Measurements from ENCODE around the gene GMDS. TPM values are rescaled to one million over a fixed set of nuclear protein-coding genes. Genes with fewer than 3 reads are reported as not detected.

GMDS gene
- total RNA-seq, 2 experiments from 2014 or later = 36.6 to 42.8 TPM

DNA sequence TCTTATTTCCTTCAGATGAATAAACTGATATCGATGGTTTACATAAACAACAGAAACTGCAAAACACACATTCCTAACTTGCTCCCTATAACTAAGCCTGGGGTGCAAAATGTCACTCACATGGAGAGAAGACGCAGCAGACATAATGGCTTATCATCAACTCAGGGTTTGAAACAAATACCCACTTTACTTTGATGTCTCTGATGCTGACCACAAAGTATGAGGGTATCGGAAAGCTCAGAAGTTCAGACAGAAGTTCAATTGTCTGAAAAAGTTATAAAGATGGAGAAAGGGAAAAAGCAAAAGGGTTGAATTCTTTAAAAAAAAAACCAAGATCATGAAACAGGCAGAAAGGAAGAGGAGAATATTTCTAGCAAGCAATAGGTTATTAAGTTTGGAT is 533.0 kb downstream of the GMDS start:
- DNase-seq (no peak), ATAC-seq (no peak)
- H3K4me3 Mint-ChIP-seq = no peak overlapping the region
- no peaks in the 10 kb centered on the region for H3K4me1 Mint-ChIP-seq (ENCODE audit: low read depth)
- no peaks in the 10 kb centered on the region for H3K9me3 Mint-ChIP-seq
- H3K36me3 Mint-ChIP-seq (ENCODE audit: low read depth) = no peaks in the 10 kb centered on the region
- no peaks in the 10 kb centered on the region for H3K27me3 Mint-ChIP-seq
- POLR2A ChIA-PET = no interaction called here
- intact Hi-C loops (cut with micrococcal nuclease) = no loop called here
- TF ChIP-seq, protein P1, sequence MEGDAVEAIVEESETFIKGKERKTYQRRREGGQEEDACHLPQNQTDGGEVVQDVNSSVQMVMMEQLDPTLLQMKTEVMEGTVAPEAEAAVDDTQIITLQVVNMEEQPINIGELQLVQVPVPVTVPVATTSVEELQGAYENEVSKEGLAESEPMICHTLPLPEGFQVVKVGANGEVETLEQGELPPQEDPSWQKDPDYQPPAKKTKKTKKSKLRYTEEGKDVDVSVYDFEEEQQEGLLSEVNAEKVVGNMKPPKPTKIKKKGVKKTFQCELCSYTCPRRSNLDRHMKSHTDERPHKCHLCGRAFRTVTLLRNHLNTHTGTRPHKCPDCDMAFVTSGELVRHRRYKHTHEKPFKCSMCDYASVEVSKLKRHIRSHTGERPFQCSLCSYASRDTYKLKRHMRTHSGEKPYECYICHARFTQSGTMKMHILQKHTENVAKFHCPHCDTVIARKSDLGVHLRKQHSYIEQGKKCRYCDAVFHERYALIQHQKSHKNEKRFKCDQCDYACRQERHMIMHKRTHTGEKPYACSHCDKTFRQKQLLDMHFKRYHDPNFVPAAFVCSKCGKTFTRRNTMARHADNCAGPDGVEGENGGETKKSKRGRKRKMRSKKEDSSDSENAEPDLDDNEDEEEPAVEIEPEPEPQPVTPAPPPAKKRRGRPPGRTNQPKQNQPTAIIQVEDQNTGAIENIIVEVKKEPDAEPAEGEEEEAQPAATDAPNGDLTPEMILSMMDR (IDR thresholded peaks at IDR 0.05) = no peak
- CTCF ChIA-PET = no interaction called here
- H3K27ac Mint-ChIP-seq = no peak overlapping the region

DNA sequence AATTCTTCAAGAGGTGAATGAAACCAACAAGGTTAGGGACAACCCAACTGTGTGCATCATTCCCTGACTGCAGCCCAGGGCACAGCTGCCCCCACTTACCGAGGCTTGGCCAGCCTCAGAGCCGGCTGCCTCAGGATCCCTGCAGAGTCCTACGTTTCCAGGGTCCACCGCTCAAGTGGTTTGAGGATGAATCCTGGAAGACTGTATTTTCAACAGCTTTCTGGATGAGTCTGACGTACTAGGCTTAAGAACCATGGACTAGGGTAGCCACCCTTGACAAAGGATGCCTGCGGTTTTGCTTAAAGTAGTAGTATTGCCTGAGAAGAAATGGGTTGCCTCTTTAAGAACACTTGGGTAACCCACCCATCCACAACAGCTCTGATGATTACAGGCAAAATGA is 534.3 kb downstream of the GMDS start:
- Mint-ChIP-seq H3K27me3 (no peaks in the 10 kb centered on the region), H3K4me3 (no peak overlapping the region), H3K36me3 (ENCODE audit: low read depth) (no peaks in the 10 kb centered on the region), H3K27ac (no peak overlapping the region), H3K9me3 (no peaks in the 10 kb centered on the region), H3K4me1 (ENCODE audit: low read depth) (no peaks in the 10 kb centered on the region)
- ATAC-seq = no peak
- CTCF ChIA-PET = no interaction called here
- no peak for DNase-seq
- TF ChIP-seq, protein P1 (IDR thresholded peaks at IDR 0.05) = no peak
- intact Hi-C loops (cut with micrococcal nuclease) = no loop called here
- POLR2A ChIA-PET = no interaction called here

DNA sequence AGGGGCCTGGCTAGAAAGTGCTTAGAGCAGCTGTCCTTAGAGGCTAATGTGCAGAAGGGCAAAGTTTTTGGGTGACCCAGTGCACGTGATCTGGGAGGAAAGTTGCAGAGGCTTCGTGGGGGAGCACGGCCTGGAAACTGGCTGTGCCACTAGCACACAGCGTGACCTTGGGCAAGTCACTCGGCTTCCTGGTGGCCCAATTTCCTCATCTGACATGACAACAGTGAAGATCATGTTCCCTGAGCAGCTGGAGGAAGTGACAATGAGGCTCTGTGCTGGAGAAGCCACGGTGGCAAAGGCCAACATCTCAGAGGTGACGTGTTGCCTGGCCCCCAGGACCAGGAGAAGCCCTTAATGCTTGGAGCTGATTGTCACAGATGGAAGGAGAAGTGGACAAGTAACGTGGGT is 536.2 kb downstream of the GMDS start:
- Mint-ChIP-seq H3K9me3 (no peaks in the 10 kb centered on the region), H3K4me1 (ENCODE audit: low read depth) (no peaks in the 10 kb centered on the region)

DNA sequence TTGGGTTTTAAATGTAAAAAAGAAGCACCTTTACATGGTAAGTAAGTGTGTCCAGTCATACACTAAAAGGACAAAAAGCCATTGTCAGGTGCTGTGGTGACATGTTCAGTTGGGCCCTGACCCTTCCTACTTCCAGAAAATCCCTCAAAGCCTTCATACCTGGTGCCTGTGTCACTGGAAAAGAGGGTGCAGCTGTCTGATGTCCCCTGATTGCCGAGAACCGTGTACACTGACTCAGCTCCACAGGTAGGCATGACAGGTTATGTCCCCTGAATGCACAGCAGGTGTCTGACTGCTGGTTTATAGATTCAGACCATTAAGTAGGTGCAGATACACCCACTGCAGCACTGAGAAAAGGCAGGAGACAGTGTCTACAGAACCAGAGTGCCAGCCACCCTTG is 536.6 kb downstream of the GMDS start:
- POLR2A ChIA-PET = no interaction called here
- ATAC-seq (no peak), DNase-seq (no peak)
- Mint-ChIP-seq H3K4me3 (no peak overlapping the region), H3K36me3 (ENCODE audit: low read depth) (no peaks in the 10 kb centered on the region), H3K27me3 (no peaks in the 10 kb centered on the region), H3K27ac (no peak overlapping the region), H3K4me1 (ENCODE audit: low read depth) (no peaks in the 10 kb centered on the region), H3K9me3 (no peaks in the 10 kb centered on the region)
- TF ChIP-seq, protein P1 (IDR thresholded peaks at IDR 0.05) = no peak
- intact Hi-C loops (cut with micrococcal nuclease) = no loop called here
- CTCF ChIA-PET = no interaction called here

More for the DNA sequence above, 536.2 kb downstream of the GMDS start:
- TF ChIP-seq, protein P1 (IDR thresholded peaks at IDR 0.05) = no peak
- ChIA-PET CTCF (no interaction called here), POLR2A (no interaction called here)
- no peak for DNase-seq
- ATAC-seq = no peak
- Mint-ChIP-seq H3K36me3 (ENCODE audit: low read depth) (no peaks in the 10 kb centered on the region), H3K27me3 (no peaks in the 10 kb centered on the region), H3K4me3 (no peak overlapping the region), H3K27ac (no peak overlapping the region)
- intact Hi-C loops (cut with micrococcal nuclease) = no loop called here

DNA sequence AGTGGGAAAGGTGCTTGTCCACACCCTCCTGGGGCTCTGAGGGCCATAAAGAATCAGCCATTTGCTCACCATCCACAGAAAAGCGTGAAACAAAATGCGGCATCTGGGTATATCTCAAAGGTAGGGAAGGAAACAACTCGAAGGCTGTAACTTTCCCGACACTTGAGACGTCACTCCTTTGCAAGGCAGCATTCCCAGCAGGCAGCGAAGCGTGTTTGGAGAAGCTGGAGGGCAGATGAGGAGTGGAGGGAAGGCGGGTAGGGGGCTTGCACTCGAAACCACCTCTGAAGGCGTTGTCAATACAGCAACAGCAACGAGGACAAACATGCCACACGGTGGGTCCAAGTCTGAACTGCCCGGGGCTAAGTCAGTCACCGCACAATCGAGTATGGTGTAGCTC is 537.3 kb downstream of the GMDS start:
- Mint-ChIP-seq H3K9me3 (no peaks in the 10 kb centered on the region), H3K36me3 (ENCODE audit: low read depth) (no peaks in the 10 kb centered on the region), H3K4me3 (no peak overlapping the region), H3K27ac (no peak overlapping the region), H3K27me3 (no peaks in the 10 kb centered on the region), H3K4me1 (ENCODE audit: low read depth) (no peaks in the 10 kb centered on the region)
- ChIA-PET CTCF (no interaction called here), POLR2A (no interaction called here)
- ATAC-seq = no peak
- intact Hi-C loops (cut with micrococcal nuclease) = no loop called here
- no peak for DNase-seq
- TF ChIP-seq, protein P1 (IDR thresholded peaks at IDR 0.05) = no peak
